GM12875 (cell line): ENCODE results near the gene CAPZB.

Experiments
- H3K4me3 ChIP-seq: one replicate; pipeline ENCODE4 v1.5.1; 2011; ENCODE audit warnings: low read depth, low read length, control low read depth
- CTCF ChIP-seq: IDR thresholded peaks from 2 replicates; pipeline ENCODE4 v1.5.1; 2011; ENCODE audit warnings: low read depth, mild to moderate bottlenecking, control low read depth, inconsistent platforms, low read length, moderate library complexity, borderline replicate concordance; ENCODE audit not compliant: insufficient read depth

CAPZB gene

GRCh38 chr1:19363536-19364152 lies 121.7 kb downstream of the CAPZB start:
- H3K4me3 ChIP-seq = no peak overlapping the region
- no peak for TF ChIP-seq CTCF

GRCh38 chr1:19361611-19362147 lies 123.7 kb downstream of the CAPZB start:
- H3K4me3 ChIP-seq = no peak overlapping the region
- TF ChIP-seq CTCF = no peak

GRCh38 chr1:19360843-19361610 lies 124.3 kb downstream of the CAPZB start:
- TF ChIP-seq CTCF = no peak
- H3K4me3 ChIP-seq = no peak overlapping the region

GRCh38 chr1:19360432-19360831 lies 124.9 kb downstream of the CAPZB start:
- TF ChIP-seq CTCF = no peak
- no peak overlapping the region for H3K4me3 ChIP-seq

GRCh38 chr1:19360016-19360415 lies 125.3 kb downstream of the CAPZB start:
- H3K4me3 ChIP-seq = no peak overlapping the region
- TF ChIP-seq CTCF = no peak

GRCh38 chr1:19359357-19359756 lies 126.0 kb downstream of the CAPZB start:
- no peak for TF ChIP-seq CTCF
- H3K4me3 ChIP-seq = no peak overlapping the region

GRCh38 chr1:19358710-19359109 lies 126.6 kb downstream of the CAPZB start:
- TF ChIP-seq CTCF = no peak
- no peak overlapping the region for H3K4me3 ChIP-seq
